ENCODE results near the gene DPRX. TPM values are rescaled to one million over a fixed set of nuclear protein-coding genes. Genes with fewer than 3 reads are reported as not detected.

DPRX gene
- total and polyA plus RNA-seq, 2 of the 13 experiments (the other 11 are each of a cell fraction or from before 2014, with no cell fraction given), result not detected

- TF ChIP-seq, protein P1, sequence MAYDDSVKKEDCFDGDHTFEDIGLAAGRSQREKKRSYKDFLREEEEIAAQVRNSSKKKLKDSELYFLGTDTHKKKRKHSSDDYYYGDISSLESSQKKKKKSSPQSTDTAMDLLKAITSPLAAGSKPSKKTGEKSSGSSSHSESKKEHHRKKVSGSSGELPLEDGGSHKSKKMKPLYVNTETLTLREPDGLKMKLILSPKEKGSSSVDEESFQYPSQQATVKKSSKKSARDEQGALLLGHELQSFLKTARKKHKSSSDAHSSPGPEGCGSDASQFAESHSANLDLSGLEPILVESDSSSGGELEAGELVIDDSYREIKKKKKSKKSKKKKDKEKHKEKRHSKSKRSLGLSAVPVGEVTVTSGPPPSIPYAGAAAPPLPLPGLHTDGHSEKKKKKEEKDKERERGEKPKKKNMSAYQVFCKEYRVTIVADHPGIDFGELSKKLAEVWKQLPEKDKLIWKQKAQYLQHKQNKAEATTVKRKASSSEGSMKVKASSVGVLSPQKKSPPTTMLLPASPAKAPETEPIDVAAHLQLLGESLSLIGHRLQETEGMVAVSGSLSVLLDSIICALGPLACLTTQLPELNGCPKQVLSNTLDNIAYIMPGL (CRISPR knock-in tag; IDR thresholded peaks at IDR 0.05; ENCODE audit: borderline replicate concordance in 1 of 2, low read depth in 1 of 2), result peak in 1 of 2 experiments; percentile 44; a peak in 1 of 4 replicates
- TF ChIP-seq ZNF335 (CRISPR knock-in tag; IDR thresholded peaks at IDR 0.05) (no peak), ZSCAN9 (CRISPR knock-in tag; IDR thresholded peaks at IDR 0.05; ENCODE audit: borderline replicate concordance) (0 out of 2 replicates have a peak, but pooled peaks have one; percentile 36), EP300 (IDR thresholded peaks at IDR 0.05; ENCODE audit: low read depth in 2 of 2, low read length in 2 of 2) (peak in 1 of 2 experiments; percentile 82; a peak in 2 of 4 replicates), EP300 (CRISPR knock-in tag; IDR thresholded peaks at IDR 0.05; ENCODE audit: borderline replicate concordance) (no peak), ZNF883 (CRISPR knock-in tag; IDR thresholded peaks at IDR 0.05; ENCODE audit: not compliant biosample characterization) (no peak), SAP130 (CRISPR knock-in tag; IDR thresholded peaks at IDR 0.05; ENCODE audit: low read depth) (peak; percentile 47), FOXP1 (IDR thresholded peaks at IDR 0.05) (no peak), FOXP1 (CRISPR knock-in tag; IDR thresholded peaks at IDR 0.05) (peak; percentile 70; the same call in 1 of the 2 replicates), SIX1 (CRISPR knock-in tag; IDR thresholded peaks at IDR 0.05; ENCODE audit: borderline replicate concordance) (peak; percentile 56; the same call in 1 of the 2 replicates), POLR2G (IDR thresholded peaks at IDR 0.05; ENCODE audit: low read depth, low read length) (no peak), THRA (CRISPR knock-in tag; IDR thresholded peaks at IDR 0.05; ENCODE audit: borderline replicate concordance) (peak; percentile 68), NFIC (IDR thresholded peaks at IDR 0.05; ENCODE audit: low read length) (peak; percentile 68; the same call in 1 of the 2 replicates), SNAI1 (CRISPR knock-in tag; IDR thresholded peaks at IDR 0.05; ENCODE audit: borderline replicate concordance) (no peak), ATRX (CRISPR knock-in tag; IDR thresholded peaks at IDR 0.05; ENCODE audit: borderline replicate concordance) (no peak), THAP11 (CRISPR knock-in tag; IDR thresholded peaks at IDR 0.05) (peak; percentile 36; the same call in 1 of the 2 replicates), ZEB1 (IDR thresholded peaks at IDR 0.05; ENCODE audit: insufficient replicate concordance, low read depth) (peak; percentile 61), SOX6 (IDR thresholded peaks at IDR 0.05) (no peak), SOX6 (CRISPR knock-in tag; IDR thresholded peaks at IDR 0.05) (peak; percentile 40)
- TF ChIP-seq, protein P2, sequence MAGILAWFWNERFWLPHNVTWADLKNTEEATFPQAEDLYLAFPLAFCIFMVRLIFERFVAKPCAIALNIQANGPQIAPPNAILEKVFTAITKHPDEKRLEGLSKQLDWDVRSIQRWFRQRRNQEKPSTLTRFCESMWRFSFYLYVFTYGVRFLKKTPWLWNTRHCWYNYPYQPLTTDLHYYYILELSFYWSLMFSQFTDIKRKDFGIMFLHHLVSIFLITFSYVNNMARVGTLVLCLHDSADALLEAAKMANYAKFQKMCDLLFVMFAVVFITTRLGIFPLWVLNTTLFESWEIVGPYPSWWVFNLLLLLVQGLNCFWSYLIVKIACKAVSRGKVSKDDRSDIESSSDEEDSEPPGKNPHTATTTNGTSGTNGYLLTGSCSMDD (CRISPR knock-in tag; IDR thresholded peaks at IDR 0.05), result no peak
- TF ChIP-seq, protein P3, sequence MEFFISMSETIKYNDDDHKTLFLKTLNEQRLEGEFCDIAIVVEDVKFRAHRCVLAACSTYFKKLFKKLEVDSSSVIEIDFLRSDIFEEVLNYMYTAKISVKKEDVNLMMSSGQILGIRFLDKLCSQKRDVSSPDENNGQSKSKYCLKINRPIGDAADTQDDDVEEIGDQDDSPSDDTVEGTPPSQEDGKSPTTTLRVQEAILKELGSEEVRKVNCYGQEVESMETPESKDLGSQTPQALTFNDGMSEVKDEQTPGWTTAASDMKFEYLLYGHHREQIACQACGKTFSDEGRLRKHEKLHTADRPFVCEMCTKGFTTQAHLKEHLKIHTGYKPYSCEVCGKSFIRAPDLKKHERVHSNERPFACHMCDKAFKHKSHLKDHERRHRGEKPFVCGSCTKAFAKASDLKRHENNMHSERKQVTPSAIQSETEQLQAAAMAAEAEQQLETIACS (CRISPR knock-in tag; IDR thresholded peaks at IDR 0.05), result no peak
- TF ChIP-seq, protein P4, sequence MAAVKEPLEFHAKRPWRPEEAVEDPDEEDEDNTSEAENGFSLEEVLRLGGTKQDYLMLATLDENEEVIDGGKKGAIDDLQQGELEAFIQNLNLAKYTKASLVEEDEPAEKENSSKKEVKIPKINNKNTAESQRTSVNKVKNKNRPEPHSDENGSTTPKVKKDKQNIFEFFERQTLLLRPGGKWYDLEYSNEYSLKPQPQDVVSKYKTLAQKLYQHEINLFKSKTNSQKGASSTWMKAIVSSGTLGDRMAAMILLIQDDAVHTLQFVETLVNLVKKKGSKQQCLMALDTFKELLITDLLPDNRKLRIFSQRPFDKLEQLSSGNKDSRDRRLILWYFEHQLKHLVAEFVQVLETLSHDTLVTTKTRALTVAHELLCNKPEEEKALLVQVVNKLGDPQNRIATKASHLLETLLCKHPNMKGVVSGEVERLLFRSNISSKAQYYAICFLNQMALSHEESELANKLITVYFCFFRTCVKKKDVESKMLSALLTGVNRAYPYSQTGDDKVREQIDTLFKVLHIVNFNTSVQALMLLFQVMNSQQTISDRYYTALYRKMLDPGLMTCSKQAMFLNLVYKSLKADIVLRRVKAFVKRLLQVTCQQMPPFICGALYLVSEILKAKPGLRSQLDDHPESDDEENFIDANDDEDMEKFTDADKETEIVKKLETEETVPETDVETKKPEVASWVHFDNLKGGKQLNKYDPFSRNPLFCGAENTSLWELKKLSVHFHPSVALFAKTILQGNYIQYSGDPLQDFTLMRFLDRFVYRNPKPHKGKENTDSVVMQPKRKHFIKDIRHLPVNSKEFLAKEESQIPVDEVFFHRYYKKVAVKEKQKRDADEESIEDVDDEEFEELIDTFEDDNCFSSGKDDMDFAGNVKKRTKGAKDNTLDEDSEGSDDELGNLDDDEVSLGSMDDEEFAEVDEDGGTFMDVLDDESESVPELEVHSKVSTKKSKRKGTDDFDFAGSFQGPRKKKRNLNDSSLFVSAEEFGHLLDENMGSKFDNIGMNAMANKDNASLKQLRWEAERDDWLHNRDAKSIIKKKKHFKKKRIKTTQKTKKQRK (IDR thresholded peaks at IDR 0.05; ENCODE audit: low read length), result no peak
Measured at GRCh38 chr19:53586277-53586691, 45.5 kb upstream of the DPRX start (continued).
